Fibroblast of skin of right quadriceps (primary cell): Measurements from ENCODE around the gene PER3.

ENCODE experiments used
- DNase-seq: peaks from one replicate; pipeline ENCODE4 v3.0.0-alpha.2; 2013

PER3 gene

DNA sequence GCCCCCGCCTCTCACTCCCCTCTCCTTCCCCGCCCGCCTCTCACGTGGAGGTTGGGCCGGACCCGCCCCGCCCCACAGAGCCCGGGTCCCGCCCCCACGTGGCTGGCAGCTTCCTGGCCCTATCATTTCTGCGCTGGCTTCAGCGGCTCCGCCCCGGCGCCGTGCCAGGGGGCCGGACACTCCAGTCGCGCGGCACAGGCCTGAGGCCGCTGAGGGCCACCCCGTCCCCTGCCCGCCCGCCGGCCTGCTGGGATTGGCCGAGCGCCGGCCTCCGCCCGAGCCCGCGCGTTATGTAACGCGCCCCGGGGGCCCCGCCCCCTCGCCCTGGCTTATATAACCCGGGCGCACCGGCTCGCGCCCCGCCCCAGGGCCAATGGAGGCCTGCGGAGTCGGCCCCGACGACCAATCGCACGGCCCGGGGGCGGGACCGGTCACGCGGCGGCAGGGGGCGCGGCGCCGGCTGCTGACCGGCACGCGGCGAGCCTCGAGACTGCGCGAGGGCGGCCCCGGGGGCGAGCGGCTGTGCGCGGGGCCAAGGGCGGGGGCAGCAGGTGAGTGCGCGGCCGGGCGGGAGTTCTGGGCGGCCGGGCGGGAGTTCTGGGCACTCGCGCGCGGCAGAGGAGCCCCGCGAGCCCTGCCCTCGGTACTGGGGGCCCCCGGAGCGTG lies at the start of gene PER3:
TSS of gene PER3 (plus strand) at position 466 of the 666 bp plus-strand sequence. CDS start 587 bp downstream, outside the sequence.
- DNase-seq, result peak; percentile 97

DNA sequence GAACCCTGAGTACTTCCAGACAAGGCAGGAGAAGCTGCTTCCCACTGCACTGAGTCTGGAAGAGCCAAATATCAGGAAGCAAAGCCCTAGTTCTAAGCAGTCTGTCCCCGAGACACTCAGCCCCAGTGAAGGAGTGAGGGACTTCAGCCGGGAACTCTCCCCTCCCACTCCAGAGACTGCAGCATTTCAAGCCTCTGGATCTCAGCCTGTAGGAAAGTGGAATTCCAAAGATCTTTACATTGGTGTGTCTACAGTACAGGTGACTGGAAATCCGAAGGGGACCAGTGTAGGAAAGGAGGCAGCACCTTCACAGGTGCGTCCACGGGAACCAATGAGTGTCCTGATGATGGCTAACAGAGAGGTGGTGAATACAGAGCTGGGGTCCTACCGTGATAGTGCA lies 46.0 kb upstream of the PER3 start:
- no peak for DNase-seq

DNA sequence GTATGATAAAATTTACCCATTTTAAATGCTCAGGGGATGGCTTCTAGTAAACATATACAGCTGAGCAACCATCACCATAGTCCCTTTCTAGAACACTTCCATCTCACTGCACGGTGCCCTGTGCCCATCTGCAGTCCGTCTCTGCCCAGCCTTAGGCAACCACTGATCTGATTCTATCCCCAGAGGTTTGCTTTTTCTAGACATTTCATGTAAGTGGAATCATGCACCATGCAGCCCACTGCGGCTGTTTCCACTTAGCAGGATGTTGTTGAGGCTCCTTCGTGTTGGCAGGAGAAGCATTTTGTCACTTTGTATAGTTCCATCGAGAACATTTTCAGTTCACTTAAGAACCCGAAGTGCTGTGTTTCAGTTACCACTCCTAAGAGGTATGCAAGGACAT lies 40.7 kb upstream of the PER3 start:
- DNase-seq, result no peak

DNA sequence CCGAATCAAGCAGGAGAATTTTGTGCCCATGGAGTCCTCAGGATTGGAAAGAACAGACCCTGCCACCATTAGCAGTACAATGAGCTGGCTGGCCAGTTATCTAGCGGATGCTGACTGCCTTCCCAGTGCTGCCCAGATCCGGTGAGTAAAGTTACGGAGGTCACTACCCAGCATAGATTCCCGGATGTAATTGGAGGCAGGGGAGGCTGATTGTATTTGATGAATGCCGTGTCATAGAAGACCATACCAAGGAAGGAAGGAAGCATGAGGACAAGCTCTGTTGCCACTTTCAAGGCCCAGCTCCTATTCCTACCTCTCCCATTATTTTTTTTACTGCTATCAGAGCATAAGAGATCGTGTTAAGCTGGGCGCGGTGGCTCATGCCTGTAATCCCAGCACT lies 39.2 kb upstream of the PER3 start:
- DNase-seq, result no peak

DNA sequence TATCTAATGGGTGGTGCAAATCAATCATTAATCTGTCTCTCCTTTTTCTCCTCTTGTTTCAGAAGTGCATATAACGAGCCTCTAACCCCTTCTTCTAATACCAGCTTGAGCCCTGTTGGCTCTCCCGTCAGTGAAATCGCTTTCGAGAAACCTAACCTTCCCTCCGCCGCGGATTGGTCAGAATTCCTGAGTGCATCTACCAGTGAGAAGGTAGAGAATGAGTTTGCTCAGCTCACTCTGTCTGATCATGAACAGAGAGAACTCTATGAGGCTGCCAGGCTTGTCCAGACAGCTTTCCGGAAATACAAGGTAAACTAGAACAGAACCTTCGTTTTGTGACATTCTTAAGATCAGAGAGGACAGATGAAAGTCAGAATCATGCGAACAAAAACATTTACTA lies 38.3 kb upstream of the PER3 start:
- DNase-seq, result no peak

DNA sequence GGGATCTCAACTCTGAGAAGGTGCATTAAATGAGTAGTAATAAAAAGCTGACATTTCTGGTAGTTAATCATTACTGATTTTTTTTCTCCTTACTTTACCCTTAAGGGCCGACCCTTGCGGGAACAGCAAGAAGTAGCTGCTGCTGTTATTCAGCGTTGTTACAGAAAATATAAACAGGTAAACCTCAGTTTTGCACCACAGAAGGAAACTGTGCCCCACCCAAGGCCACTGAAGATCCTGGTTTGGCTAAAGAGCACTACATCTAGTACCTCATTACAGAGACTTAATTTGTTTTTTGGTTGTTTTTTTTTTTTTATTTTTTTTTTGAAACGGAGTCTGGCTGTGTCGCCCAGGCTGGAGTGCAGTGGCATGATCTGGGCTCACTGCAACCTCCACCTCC lies 36.5 kb upstream of the PER3 start:
- DNase-seq, result no peak

DNA sequence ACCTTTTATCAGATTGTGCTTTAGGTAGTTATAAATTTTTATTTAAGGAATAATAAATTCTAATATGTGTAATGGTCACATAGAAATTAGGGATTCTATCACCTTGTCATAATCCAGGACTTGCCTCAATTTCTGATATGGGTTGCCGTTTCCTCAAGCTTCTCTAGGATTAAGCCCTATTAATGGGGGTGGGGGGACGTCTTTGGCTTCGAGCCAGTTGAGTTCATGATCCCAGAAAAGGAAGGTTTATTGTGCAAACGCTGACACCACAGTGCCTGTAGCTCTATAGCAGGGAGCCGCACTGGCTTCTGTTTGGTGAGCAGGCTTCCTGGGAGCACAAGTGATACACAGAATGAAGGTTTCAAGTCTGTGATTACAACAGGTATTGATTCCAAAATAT lies 35.0 kb upstream of the PER3 start:
- DNase-seq, result no peak

DNA sequence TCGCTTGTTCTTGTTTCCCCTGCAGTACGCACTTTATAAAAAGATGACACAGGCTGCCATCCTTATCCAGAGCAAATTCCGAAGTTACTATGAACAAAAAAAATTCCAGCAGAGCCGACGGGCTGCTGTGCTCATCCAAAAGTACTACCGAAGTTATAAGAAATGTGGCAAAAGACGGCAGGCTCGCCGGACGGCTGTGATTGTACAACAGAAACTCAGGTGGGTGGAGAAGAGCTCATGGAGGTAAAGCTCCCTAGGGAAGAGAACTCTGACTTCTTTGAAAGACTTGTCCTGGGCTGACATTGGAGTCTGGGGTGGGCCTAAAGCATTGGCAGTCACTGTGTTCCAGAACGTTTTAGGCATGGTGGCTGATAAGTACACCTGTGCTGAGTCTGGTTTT lies 32.9 kb upstream of the PER3 start:
- no peak for DNase-seq

DNA sequence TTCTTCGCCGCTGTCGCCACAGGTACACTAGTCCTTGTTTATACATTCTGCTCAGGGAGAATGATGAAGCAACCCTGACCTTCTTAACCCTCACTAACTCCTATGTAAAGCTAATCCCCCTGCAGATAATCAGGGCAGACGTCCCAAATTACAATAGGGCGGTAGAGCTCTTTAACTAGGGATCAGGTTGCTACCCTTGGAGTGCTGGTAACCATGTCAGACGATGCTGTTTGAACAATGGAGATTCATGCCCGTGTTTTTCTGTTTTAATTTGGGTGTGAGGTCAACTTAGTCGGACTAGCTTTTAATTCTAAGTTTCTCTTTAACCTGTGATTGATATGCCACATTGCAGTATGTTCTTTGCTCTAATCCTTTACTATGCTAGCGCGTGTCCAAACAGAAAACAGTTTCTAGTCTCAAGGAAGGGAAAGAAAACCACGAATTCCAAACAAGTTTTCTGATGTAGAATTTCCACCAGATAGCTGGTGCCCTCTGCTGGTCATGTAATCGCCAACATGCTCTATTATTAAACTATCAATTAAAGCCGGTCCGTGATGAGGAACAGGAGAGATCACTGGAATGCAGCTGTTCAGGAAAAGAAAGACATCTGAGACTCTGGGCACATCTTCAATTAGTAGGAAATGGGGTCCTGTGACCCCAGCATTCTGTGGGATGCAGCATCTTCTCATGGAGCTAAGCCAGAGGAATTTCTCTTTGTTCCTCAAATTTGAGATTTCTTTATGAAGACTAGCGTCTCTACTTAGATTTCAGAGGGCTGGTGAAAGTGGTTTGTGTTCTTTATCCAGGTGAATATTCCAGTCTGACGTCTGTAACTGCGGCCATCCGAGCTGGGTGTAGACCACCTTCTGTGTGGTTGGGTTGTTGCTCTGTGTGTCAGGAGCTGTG lies 31.3 kb upstream of the PER3 start:
- DNase-seq, result peak; percentile 68

DNA sequence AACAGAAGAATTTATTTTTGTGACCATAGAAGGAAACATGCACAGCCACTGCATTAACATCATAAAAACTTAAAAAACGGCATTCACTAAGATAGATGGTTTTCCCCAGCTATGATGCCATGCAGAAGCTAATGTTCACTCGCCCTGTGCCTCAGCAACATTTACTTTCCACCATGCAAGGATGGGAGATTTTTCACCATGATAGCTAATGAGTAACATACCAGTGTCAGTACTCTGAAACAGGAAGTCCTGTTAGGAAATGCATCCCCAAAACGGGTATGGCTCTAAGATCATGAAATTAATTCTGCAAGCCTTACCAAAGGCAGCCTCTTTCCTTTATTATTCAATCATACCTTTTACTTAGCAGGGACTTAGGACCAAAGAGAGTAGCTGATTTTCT lies 30.4 kb upstream of the PER3 start:
- DNase-seq, result no peak

DNA sequence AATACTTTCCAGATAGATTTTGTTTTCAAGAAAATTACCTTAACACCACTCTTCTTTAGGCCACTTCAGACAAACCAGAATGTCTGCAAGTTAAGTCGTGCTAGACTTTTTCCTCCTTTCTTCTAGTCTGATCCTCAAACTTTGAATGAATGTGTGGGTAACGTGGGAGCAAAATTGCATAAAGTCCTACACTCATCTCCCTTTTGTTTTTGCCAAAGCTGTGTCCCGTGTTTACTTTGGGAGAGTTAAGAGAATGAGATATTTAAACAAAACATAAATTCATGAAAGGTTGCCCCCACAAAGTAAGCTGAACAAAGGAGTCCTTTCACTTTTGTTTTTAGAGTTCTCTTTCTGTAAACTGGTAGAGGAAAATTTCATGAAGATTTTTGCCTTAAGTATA lies 29.9 kb upstream of the PER3 start:
- no peak for DNase-seq

DNA sequence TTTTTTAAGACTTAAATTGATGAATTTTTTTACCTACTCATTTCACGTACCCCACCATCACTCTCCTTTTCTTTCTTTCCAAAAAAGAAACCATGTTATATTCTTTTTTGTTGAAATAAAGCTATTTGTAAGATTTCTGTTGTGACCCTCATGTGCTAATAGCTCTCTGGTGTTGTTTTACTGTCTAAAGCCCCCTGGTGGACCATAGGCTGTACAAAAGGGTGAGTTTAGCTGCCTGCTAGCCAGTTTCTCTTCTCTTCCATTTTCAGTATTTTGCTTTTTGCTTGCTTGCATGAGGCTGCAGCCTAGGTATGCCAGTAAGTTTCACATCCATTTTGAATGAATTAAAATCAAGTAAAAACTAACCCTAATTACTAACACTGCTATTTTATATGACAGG lies 28.6 kb upstream of the PER3 start:
- peak; percentile 10 for DNase-seq

DNA sequence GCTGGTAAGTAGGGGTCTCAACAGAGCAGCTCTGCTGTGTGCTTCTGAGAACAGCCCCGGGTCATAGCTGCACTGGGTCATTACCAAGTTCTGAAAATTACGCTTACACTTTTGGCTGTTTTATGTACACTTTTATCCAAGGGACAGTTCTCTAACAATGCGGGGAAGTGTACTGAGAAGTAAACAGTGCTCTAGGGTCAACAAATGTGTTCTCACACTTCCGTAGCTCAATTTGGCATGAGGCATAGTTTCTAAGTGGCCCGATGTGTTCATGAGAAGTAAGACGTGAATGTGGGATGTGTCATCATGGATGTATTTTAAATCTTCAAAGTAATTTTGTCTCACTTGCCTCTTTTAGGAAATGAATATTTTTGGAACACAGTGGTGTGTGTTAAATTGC lies 23.8 kb upstream of the PER3 start:
- no peak for DNase-seq

DNA sequence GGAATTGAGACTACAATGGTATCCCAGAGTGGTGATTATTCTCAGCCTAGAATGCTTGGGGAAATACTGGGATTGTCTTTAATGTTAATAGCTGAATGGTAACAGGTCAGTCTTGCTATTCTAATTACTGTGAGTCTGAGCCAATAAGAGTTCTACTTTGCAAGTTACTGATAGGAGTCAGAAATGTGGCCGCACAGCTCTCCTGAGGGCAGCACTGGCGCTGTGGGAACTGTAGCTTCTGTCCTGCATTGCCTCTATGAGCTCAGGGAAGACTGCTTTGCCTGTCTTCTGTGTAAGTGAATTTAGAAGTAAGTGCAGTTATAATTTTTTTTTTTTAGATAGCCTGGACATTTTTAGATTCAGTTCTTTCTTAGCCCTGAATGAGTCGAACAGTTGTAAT lies 23.0 kb upstream of the PER3 start:
- no peak for DNase-seq

DNA sequence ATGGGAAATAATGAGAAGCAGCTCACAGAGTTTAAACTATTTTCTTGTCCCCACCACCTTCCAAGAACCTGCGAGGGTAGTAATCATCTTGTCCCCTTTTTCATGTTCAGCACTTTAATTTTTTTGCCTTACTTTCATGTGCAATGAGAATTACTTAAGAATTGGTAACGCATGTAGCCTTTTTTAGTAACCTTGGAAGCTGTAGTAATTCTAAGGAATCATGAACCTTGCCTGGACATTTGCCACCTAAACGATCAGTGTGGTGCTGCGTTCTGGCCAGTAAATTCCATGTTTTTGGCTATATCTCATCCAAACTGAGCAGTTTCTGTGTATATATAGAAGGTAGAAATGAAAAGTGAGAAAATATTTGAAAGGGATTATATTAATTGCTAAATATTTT lies 16.9 kb upstream of the PER3 start:
- no peak for DNase-seq

DNA sequence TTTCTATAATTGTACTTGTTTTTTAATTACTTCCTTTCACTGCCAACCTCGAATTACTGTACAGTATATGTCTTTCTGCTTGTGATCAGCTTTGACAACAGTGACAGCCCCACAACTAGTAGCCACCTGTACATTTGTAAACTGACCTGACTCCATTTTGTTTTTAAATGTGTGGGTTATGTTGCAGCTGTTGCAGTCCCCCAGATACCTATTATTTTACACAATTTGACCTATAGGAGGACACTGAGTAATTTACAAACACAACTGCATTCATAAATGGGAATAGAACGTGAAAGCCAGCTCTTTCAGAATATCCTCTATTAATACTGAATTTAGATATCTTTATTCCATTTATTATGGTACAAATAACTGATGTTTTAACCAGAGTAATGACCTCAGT lies 15.5 kb upstream of the PER3 start:
- DNase-seq, result no peak

DNA sequence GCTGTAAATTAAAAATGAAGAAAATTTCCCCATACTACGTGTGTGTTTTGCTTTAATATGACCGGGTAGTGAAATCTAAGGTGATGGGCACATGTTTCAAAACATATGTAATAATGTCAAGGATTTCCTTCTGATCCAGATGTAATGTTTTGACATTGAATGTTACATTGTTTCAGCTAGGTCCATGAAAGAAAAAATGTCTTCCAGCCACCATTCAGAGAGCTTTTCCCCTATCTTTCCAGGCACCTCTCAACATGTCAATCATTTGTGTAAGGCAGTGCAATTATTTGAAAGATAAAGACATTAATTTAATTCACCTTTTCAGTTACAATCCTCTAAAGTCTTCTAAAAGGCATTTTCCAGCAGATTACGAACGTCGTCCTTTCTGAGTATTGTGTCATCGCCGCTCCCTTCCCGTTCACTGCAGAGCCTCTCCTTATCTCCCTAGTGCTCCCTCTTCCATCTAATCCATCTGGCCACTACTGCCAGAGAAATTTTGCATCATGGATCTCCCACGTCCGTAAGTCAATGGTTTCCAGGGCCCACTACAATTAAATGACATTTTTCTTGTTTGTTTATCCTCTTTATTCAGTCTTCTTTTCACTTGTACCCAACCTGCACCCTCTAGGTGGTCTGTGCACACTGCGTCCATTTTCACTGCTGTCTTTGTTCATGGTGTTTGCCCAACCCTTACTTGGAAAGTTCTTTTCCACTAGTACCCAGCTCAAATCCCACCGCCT lies 14.2 kb upstream of the PER3 start:
- no peak for DNase-seq

DNA sequence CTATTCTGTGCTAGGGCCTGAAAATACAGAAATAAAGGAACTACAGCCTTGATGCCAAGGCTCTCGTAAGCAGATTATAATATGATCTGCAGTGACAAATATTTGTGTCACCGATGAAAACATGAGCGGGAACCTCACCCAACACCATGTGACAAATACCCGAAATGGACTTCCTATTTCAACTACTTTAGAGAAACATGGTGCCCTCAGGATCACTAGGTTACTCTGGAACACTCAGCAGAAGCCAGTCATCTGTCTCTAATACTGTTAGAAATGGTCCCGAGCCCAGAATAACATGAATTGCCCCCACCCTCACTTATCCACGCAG lies 13.5 kb upstream of the PER3 start:
- DNase-seq, result no peak

DNA sequence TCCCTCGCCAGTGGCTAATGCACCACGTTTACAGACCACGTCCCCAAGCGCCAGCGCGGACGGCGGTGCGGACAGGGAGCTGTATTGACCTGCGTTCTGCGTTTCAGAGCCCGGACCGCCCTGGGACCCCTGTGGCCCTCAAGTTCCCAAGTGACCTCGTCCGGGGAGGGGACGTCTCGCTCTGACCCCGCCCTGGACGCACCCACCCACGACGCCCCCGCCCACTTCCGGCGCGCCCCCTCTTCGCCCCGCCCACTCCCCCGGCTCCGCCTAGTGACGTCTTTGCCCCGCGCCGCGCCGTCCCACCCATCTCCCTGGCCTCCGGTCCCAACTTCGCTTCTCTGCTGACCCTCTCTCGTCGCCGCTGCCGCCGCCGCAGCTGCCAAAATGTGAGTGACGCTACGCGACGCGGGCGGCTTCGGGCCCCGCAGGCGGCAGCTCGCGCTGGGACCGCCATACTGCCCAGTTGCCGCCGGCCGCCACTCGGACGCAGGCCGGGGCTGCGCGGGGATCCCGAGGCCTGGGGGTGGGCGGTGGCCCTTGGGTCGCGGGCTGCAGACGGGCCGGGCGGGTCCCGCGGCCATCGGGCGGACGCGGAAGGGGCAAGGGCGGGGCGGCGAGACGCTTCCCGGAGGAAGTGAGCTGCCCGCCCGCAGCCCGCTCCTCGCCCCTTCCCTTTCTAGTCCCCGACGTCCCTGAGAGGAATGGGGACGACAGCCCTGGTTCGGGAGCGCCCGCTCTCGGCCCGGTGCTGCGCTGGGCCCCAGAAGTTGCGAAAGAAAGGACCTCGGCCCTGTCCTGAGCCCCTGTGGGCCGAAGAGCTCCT lies 12.9 kb upstream of the PER3 start, which contains the start of gene VAMP3:
TSS of gene VAMP3 (plus strand) at position 300 of the 826 bp plus-strand sequence. CDS start at position 388, 88 bp downstream.
- peak; percentile 77 for DNase-seq

DNA sequence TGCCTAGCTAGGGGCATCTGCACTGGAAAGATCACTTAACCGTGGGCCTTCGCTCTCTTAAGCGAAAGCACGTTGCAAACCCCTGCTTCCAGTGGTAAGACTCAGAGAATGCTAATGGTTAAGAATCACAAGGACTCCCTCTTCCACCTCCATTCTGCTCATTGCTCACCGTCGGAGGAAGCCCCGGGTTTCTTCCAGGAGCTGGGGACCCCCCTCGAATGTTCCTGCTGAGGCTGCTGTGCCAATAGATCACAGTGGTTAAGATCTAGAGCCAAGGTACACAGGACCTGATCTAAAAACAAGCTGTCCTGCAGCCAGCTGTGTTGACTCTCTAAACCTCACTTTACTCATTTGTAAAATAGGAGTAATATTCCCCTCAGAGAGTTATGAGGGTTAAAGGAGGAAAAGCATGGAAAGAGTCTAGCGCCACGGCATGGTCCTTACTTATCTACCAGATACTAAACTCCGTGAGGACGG lies 12.2 kb upstream of the PER3 start:
- DNase-seq, result no peak

DNA sequence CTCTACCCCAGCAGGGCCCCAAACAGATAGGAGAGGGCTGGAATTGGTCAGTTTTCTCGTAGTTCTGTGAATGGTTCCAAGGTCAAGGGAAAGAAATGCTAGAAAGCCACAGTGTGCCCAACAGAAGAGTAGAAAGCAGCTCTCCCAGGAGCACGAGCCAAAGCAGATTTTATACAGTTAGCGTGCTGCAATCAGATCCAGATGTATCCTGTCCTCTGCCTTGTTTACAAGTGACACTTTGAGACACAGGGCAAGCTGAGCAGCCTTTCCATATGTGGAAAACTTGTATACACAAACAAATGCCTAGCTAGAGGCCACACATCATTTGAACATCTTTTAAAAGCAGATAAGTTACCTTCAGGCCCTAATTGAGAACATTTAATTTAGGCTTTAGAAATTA lies 6.5 kb upstream of the PER3 start:
- no peak for DNase-seq

DNA sequence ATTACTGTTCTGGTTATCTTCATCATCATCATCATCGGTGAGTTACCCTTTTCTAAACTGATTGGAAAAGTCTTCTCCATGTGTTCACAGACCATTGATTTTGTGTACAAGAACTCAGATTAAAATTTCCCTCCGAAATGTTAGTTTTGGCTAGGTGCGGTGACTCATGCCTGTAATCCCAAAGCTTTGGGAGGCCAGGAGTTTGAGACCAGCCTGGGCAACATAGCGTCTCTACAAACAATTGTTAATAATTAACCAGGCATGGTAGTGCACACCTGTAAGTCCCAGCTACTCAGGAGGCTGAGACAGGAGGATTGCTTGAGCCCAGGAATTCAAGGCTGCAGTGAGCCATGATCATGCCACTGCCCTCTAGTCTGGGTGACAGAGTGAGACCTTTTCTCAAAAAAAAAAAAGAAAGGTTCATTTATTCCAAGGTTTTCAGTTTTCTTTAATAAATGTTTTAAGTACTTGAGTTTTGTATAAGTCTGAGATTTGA lies 5.9 kb upstream of the PER3 start:
- no peak for DNase-seq

DNA sequence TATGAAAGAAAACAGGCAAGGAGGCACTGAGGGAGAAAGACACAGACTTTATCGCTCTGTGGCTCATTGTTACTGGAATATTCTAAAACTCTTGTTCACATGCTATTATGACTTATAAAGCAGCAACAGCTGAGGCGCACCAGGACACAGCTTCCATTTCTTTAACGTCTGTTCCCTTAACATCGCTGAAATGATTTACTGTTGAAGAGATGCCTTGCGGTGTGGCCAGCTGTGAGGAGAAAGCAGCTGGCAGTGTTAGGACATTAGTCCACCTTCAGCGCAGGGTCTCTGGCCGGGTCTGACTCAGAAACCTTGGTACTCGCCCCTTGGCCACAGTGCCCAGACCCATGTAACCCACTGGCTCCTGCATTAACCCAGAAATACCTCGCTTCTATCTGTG lies 3.1 kb upstream of the PER3 start:
- DNase-seq, result no peak
